PC-3 (cell line): ENCODE data around the gene HARBI1. TPM values are rescaled to one million over a fixed set of nuclear protein-coding genes. Genes with fewer than 3 reads are reported as not detected.

ENCODE experiments used
- ATAC-seq: fragments of 200-7000 bp; cut with Tn5 transposase; 2 replicates; pipeline ENCODE4 v1.9.1; 2020; ENCODE audit warnings: mild to moderate bottlenecking, moderate library complexity
- BruUV-seq: library from RNA; stranded (reverse); fragments of 400-500 nt; replicated peaks from 2 replicates; lab custom pipeline; 2021; lab: Mats Ljungman, UMichigan
- CTCF ChIA-PET: fragments of 300-600 bp; sonication (Branson Sonifier 250); formaldehyde crosslinking; loops from one replicate; lab custom pipeline; 2022; ENCODE audit warnings: antibody characterized with exemption; lab: Charles Lee
- POLR2A ChIA-PET: fragments of 300-600 bp; sonication (Branson Sonifier 250); formaldehyde crosslinking; loops from one replicate; lab custom pipeline; 2022; ENCODE audit warnings: antibody characterized with exemption; ENCODE audit not compliant: unreplicated experiment; lab: Charles Lee
- DNase-seq: peaks from one replicate; pipeline ENCODE4 v3.0.0-alpha.2; 2015
- H2AFZ ChIP-seq: fragments of 300-600 bp; sonication (generic); 2 replicates; pipeline ENCODE4 v1.6.0; 2016; ENCODE audit warnings: antibody characterized with exemption, low read length
- H3F3A ChIP-seq: fragments of 300-600 bp; sonication (generic); one replicate; pipeline ENCODE4 v1.6.0; 2017; ENCODE audit warnings: antibody characterized with exemption, low read length, control low read depth, mild to moderate bottlenecking; ENCODE audit not compliant: unreplicated experiment
- H3K27ac ChIP-seq: fragments of 300-600 bp; sonication (generic); 2 replicates; pipeline ENCODE4 v1.5.1; 2016; ENCODE audit warnings: mild to moderate bottlenecking, low read length
- H3K27me3 ChIP-seq: fragments of 300-600 bp; sonication (generic); 2 replicates; pipeline ENCODE4 v1.6.1; 2016; ENCODE audit warnings: low read length, mixed read lengths
- H3K36me3 ChIP-seq: fragments of 300-600 bp; sonication (generic); 2 replicates; pipeline ENCODE4 v1.6.1; 2016; ENCODE audit warnings: low read depth, mixed run types, low read length, mixed read lengths
- H3K4me1 ChIP-seq: fragments of 300-600 bp; sonication (generic); 2 replicates; pipeline ENCODE4 v1.5.1; 2016; ENCODE audit warnings: low read length; ENCODE audit not compliant: insufficient read depth
- H3K4me2 ChIP-seq: fragments of 300-600 bp; sonication (generic); 2 replicates; pipeline ENCODE4 v1.6.0; 2016; ENCODE audit warnings: low read length
- H3K4me3 ChIP-seq: fragments of 300-600 bp; sonication (generic); 2 replicates; pipeline ENCODE4 v1.5.1; 2016; ENCODE audit warnings: mild to moderate bottlenecking, low read length, mixed read lengths
- H3K79me2 ChIP-seq: fragments of 300-600 bp; sonication (generic); 2 replicates; pipeline ENCODE4 v1.6.1; 2017; ENCODE audit warnings: low read length, mixed read lengths
- H3K9ac ChIP-seq: fragments of 300-600 bp; sonication (generic); 2 replicates; pipeline ENCODE4 v1.6.0; 2016; ENCODE audit warnings: mild to moderate bottlenecking, low read length
- H3K9me2 ChIP-seq: fragments of 300-600 bp; sonication (generic); replicated peaks from 2 replicates; pipeline ENCODE4 v1.6.1; 2016; ENCODE audit warnings: mixed run types, low read length, mixed read lengths
- H3K9me3 ChIP-seq: fragments of 300-600 bp; sonication (generic); 2 replicates; pipeline ENCODE4 v1.6.1; 2016; ENCODE audit warnings: low read length, mixed read lengths
- H4K20me1 ChIP-seq: fragments of 300-600 bp; sonication (generic); 2 replicates; pipeline ENCODE4 v1.6.1; 2016; ENCODE audit warnings: low read length, mixed read lengths
- EZH2 ChIP-seq: fragments of 300-600 bp; sonication (generic); IDR thresholded peaks from one replicate; pipeline ENCODE4 v1.6.1; 2017; ENCODE audit warnings: antibody characterized with exemption, mild to moderate bottlenecking, low read length; ENCODE audit not compliant: unreplicated experiment
- EZH2phosphoT487 ChIP-seq: fragments of 300-600 bp; sonication (generic); IDR thresholded peaks from 2 replicates; pipeline ENCODE4 v1.6.1; 2018; ENCODE audit warnings: mild to moderate bottlenecking, antibody characterized with exemption, low read length, borderline replicate concordance
- intact Hi-C: fragments of 100-400 bp; cut with micrococcal nuclease; formaldehyde crosslinking; loops from 2 replicates; pipeline ENCODE4 v1.9.0; 2023
- total RNA-seq: library from RNA; depleted of rRNA; stranded (reverse); fragments of >200 nt; gene quantifications from 2 replicates; pipeline ENCODE4 v1.2.3, GENCODE V29; 2014
- TF ChIP-seq, protein P1 (sequence below): fragments of 300-600 bp; sonication (generic); conservative IDR thresholded peaks from 2 replicates; pipeline ENCODE4 v1.5.1; 2017; ENCODE audit warnings: antibody characterized with exemption, low read depth, mild to moderate bottlenecking, low read length

Gene HARBI1
- total RNA-seq, 1 experiment from 2014 or later: 1.7 TPM

DNA sequence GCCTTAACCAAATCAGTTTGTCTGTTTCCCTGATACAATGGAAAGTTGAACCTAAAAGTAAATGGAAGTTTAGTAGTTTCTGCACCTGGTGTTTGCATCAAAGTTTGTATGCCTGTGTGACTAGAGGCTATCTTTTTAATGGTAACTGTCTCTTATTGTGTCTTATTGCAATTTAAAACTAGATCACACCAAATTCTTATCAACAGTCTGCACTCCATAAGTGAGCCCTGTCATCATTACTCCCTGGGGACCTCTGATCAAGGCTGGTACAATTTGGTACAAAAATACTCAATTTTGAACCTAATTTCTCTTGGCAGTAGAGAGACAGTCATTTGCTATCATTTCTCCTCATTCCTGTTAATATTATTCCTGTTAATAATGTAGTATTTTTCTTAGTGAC lies 45.3 kb upstream of the HARBI1 start:
- Histone ChIP-seq H2AFZ (no peak overlapping the region), H3K9me3 (no peaks in the 10 kb centered on the region), H3K36me3 (peaks cover 13% of the 10 kb centered on the region), H4K20me1 (no peaks in the 10 kb centered on the region), H3K9me2 (no peaks in the 10 kb centered on the region), H3K27ac (no peak overlapping the region), H3K4me3 (no peak overlapping the region), H3K4me2 (no peak overlapping the region), H3F3A (no peaks in the 10 kb centered on the region), H3K79me2 (no peaks in the 10 kb centered on the region), H3K4me1 (no peaks in the 10 kb centered on the region), H3K27me3 (no peaks in the 10 kb centered on the region), H3K9ac (no peak overlapping the region)
- BruUV-seq: no TSS peak
- DNase-seq: no peak
- intact Hi-C loops: no loop called here
- ChIA-PET CTCF (no interaction called here), POLR2A (no interaction called here)
- no peak for ATAC-seq
- TF ChIP-seq, protein P1, sequence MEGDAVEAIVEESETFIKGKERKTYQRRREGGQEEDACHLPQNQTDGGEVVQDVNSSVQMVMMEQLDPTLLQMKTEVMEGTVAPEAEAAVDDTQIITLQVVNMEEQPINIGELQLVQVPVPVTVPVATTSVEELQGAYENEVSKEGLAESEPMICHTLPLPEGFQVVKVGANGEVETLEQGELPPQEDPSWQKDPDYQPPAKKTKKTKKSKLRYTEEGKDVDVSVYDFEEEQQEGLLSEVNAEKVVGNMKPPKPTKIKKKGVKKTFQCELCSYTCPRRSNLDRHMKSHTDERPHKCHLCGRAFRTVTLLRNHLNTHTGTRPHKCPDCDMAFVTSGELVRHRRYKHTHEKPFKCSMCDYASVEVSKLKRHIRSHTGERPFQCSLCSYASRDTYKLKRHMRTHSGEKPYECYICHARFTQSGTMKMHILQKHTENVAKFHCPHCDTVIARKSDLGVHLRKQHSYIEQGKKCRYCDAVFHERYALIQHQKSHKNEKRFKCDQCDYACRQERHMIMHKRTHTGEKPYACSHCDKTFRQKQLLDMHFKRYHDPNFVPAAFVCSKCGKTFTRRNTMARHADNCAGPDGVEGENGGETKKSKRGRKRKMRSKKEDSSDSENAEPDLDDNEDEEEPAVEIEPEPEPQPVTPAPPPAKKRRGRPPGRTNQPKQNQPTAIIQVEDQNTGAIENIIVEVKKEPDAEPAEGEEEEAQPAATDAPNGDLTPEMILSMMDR: no peak
- TF ChIP-seq EZH2phosphoT487: no peak
- TF ChIP-seq EZH2: no peak

DNA sequence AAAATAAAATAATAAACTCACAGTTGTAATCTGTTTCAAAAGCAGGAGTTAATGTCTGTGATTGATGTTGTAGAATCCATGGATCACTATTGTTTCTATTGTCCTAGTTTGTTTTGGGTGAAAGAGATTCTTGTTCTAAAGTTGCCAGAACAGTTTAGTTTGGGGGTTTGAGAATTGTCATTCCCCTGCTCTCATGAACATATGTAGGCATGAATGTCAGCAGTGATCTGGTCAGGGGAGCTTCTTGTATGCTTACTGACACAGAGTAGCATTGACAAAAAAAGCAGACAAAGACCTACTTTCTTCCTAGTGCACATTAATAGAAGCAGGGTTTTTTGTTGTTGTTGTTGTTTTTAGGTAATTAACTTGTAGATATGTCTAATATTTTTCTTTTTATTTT lies 44.8 kb upstream of the HARBI1 start:
- Histone ChIP-seq H3F3A (no peaks in the 10 kb centered on the region), H3K9ac (no peak overlapping the region), H4K20me1 (no peaks in the 10 kb centered on the region), H2AFZ (no peak overlapping the region), H3K4me2 (no peak overlapping the region), H3K79me2 (no peaks in the 10 kb centered on the region), H3K9me3 (no peaks in the 10 kb centered on the region), H3K36me3 (peaks cover 13% of the 10 kb centered on the region), H3K27ac (no peak overlapping the region), H3K4me3 (no peak overlapping the region), H3K4me1 (no peaks in the 10 kb centered on the region), H3K9me2 (no peaks in the 10 kb centered on the region), H3K27me3 (no peaks in the 10 kb centered on the region)
- no peak for ATAC-seq
- intact Hi-C loops: no loop called here
- BruUV-seq: no TSS peak
- TF ChIP-seq, protein P1: no peak
- no peak for TF ChIP-seq EZH2phosphoT487
- no peak for TF ChIP-seq EZH2
- DNase-seq: no peak
- POLR2A ChIA-PET: interaction anchor here (0.6 kb wide), 1 partner anchor 66 kb away, joined by 7 read pairs; no protein-coding TSS in a partner anchor
- CTCF ChIA-PET: no interaction called here

DNA sequence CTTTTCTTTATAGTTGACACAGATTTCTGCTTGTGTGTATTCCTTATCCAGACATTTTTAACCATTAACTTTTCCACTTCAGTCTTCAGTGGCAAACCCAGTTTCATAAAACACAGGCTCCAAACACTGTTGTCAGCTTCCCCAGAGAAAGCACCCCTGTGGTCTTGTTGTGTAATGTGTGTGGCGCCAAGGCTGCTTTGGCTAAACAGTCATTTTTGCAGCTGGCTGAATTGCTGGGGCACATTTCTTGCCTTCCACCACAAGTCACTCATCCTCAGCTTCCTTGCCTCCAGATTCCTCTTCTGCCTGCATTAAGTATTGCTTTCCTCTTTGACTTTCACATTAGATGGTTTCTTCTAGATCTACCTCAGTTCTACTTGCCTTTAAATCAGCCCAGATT lies 42.9 kb upstream of the HARBI1 start:
- Histone ChIP-seq H3F3A (no peaks in the 10 kb centered on the region), H4K20me1 (no peaks in the 10 kb centered on the region), H3K4me3 (no peak overlapping the region), H3K4me2 (no peak overlapping the region), H3K9ac (no peak overlapping the region), H3K79me2 (no peaks in the 10 kb centered on the region), H3K4me1 (no peaks in the 10 kb centered on the region), H3K9me2 (no peaks in the 10 kb centered on the region), H3K9me3 (no peaks in the 10 kb centered on the region), H3K27me3 (no peaks in the 10 kb centered on the region), H3K36me3 (peaks cover 17% of the 10 kb centered on the region; the same call in 1 of the 2 replicates), H3K27ac (no peak overlapping the region), H2AFZ (no peak overlapping the region)
- intact Hi-C loops: no loop called here
- ChIA-PET POLR2A (interaction anchor here (0.5 kb wide), 1 partner anchor 70 kb away, joined by 3 read pairs; no protein-coding TSS in a partner anchor), CTCF (interaction anchor here (0.6 kb wide), 1 partner anchor 268 kb away, joined by 5 read pairs; no protein-coding TSS in a partner anchor)
- no peak for ATAC-seq
- DNase-seq: no peak
- TF ChIP-seq EZH2phosphoT487 (no peak), EZH2 (no peak)
- TF ChIP-seq, protein P1: no peak
- BruUV-seq: no TSS peak
